Ecto neural progenitor cell (in vitro differentiated cells): Measurements from ENCODE around the gene IQSEC1.
A peak's percentile ranks its signal among the peaks of the same experiment; 100 is the strongest.
"Not testable (repeated sequence)": the region's sequence is repeated elsewhere in the genome, so short reads cannot be mapped to it uniquely, and the experiment has no call there.

Experiments used
- DNase-seq: peaks from one replicate; pipeline ENCODE4 v3.0.0-alpha.2; 2018; ENCODE audit warnings: low spot score

IQSEC1 gene

DNA sequence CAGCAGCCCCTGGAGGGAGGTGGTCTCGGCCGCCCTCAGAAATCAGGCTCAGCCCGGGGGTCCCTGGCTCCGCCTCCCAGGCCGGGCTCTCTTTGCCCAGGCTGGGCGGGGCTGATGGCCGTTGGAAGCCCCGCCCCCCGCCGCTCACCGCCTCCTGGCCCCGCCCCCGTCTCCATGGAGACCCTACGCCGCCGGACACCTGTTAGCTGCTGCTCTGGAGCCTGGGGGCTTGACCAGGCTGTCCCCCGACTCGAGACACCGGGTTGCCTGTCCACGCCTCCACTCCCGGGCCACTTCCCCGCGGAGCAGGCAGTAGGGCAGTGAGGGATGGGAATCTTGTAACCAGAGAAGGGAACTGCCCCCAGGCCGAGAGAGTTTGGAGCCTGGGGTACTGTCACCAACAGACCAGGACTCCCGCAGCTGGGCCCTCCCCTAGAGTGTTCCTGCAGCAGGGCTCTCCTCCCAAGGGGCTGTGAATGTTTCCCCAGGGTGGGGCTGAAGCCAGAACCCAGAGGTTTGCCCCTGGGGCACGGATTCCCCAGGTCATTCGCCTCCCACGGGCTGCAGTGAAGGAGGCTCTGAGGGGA lies 204.1 kb downstream of the IQSEC1 start:
- DNase-seq, result peak; percentile 92

DNA sequence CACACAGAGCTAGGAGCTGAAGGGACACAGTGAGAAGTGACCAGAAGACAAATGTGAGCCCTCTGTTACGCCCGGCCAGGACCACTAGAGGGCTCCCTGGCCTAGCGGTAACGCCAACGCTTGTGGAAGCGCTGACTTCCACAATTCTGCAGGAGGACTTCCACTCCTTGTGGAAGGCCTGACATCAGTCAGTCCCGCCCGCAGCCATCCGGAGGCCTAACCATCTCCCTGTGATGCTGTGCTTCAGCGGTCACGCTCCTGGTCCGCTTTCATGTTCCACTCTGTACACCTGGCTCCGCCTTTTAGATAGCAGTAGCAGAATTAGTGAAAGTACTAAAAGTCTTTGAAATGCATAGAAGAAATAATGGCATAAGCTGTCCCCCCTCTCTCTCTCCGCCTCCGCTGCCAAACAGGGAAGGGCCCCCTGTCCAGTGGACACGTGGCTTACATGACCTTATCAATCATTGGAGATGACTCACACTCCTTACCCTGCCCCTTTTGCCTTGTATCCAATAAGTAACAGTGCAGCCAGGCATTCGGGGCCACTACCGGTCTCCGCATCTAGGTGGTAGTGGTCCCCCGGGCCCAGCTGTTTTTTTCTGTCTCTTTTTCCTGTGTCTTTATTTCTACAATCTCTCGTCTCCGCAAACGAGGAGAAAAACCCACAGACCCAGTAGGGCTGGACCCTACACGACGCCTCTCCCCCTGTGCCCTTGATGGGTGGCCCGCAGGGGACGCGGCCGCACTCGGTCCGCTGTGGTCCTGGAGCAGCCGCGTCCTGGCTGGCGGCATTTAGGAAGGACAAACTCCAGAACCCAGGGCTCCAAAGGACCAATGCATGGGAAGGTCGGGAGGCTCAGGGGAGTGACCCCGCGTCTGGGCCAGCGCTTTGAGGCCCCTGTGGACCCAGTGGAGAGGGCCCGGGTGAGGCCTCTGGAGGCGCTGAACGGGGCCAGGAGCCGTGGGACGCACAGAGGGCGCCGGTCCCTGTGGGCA lies 204.9 kb downstream of the IQSEC1 start:
- DNase-seq, result peak; percentile 88

DNA sequence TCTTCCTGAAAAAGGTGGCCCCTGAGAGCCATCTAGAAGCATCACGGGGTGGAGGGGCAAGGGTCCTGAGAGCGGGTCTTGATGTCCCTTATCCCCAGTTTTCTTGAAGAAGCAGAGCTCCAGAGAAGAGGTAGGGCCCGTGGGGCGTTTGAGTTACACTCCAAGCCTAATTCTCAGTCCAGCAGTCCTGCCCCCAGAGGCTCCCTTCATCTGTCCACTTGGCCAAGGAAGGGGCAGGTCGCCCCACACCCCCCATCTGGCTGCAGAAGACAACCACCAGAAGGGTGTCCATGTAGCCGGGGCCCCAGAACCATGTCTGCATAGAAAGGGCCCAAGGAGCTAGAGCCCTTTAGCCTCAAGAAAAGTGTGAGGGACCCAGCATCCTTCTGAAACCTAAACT lies 206.4 kb downstream of the IQSEC1 start:
- no peak for DNase-seq

DNA sequence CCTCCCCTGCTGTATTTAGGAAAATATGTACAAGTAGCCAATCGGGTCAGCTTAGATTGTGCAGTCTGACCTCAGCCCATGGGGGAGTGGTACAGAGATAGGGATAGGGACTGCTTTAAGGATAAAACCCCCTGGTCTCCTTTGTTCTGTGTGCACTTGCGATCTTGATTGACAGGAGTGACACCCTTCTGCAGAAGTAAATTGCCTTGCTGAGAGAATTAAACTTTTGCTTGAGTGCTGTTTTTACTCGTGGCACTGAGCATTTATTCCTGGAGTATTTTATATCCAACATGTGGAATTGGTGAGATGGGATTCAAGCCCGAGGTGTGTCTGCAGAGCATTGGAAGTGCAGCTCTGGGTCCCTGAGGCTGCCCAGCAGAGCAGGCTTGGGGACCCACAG lies 208.0 kb downstream of the IQSEC1 start:
- DNase-seq, result no peak

DNA sequence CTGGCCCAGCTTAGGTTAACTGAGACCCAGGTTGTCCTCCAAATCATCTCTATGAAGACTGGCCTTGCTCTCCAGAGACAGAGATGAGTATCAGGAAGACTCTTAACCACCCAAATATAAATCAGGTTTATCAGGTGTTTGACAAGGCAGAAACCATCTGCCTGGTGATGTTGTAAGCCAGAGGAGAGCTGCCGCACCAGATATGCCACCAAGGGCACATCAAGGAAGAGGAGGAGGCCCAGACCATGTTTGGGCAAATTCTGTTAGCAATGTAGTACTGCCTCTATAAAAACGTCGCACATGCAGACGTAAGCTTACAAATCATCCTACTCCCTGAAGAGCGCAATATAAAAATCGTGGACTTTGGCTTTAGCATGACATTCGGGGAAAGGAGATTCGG lies 210.8 kb downstream of the IQSEC1 start:
- DNase-seq, result no peak

DNA sequence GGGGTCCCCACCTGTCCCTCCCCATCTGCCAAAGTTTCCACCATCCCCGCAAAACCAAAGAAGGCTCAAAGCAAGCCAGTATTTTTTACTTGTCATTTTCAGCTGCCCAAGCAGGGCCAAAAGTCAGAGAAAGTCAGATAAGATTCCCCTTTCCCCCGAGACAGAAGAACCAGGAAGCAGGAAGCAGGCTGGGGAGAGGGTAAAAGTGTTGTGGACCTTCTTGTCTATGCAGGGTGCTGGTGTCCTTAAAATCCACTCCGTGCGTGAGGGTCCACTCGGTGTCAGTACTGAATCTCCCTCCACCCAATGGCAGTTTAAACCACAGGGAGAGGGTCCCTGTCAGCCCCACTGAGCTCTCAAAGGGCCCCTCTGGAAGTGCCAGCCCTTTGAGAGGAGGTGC lies 211.6 kb downstream of the IQSEC1 start:
- no peak for DNase-seq

DNA sequence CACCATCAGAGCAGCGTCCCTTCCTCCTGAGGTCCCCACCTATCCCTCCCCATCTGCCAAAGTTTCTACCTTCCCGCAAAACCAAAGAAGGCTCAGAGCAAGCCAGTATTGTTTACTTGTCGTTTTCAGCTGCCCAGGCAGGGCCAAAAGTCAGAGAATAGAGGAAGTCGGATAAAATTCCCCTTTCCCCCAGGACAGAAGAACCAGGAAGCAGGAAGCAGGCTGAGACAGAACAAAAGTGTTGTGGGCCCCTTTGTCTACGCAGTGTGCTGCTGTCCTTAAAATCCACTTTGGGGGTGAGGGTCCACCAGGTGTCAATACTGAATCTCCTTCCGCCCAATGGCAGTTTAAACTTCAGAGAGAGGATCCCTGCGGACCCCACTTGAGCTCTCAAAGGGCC lies 213.4 kb downstream of the IQSEC1 start:
- no peak for DNase-seq

DNA sequence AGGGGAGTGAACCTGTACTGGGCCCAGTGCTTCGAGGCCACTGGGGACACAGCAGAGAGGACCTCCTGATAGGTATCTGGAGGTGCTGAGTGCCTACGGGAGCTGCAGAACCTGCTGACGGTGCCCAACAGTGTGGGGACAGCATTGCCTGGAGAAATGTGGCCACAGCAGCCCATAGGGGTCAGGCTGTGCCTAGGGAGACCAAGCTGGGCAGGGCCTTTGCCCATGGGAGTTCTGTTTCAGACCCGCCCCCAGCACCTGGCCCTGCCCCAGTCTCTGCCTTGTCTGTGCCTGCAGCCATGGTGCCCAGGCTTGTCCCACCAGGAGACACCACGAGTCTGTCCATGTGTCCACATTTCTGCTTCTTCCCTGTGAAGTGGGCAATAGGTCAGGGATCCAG lies 216.6 kb downstream of the IQSEC1 start:
- no peak for DNase-seq

DNA sequence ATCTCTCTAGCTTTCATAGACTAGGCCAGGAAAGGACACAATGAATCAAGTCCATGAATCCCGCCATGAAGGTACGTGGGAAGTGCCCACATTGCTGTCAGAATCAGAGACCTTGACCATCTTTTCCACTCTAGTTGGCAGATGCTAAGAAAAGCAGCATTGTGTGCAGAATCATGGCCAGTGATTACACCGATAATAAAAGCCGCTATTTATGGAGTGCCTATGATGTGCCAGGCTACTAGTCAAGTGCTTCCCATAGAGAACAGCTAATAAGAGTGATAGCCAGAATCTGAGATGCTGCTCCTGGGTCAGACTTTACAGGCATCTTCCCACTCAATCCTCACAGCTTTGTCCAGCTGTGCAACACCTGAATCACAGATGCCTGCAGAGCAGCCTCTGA lies 218.7 kb downstream of the IQSEC1 start:
- no peak for DNase-seq

DNA sequence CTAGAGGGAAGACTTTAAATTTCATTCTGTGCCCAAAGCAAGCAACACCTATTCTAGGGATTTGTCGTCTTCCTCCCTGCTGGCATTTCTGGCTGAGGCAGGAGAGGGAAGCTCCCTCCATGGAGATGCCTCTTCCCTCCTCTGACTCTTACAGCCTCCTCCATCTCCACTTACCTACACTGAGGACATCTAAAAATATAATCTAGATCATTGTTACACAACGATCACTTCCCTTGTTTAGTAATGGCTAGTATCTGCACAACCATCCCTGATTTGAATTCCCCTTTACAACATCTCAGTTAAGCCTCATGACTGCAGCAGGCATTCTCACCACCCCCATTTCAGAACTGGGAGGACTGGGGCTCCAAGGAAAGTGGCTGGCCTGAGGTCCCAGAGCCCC lies 219.4 kb downstream of the IQSEC1 start:
- not testable (repeated sequence) for DNase-seq

DNA sequence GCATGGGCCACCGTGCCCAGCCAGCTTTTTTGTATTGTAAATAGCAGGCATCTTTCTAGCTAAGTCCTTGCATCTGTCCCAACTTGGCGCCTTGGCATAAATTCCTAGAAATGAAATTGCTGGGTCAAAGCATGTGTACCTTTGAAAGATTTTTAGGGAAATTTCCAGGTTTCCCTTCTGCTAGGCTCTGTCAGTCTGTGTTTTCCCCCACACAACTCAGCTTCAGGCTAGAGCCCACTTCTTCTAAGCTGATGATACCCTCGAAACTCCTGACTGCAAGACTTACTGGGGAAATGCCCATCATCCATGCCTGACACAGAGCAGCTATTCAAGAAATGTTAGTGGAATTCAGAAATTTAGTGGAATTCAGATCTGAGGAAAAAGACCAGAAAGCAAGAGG lies 221.0 kb downstream of the IQSEC1 start:
- no peak for DNase-seq
